ENCODE data around the gene SPATA31D1. TPM values are rescaled to one million over a fixed set of nuclear protein-coding genes. Genes with fewer than 3 reads are reported as not detected.
"Not testable (repeated sequence)": the region's sequence is repeated elsewhere in the genome, so short reads cannot be mapped to it uniquely, and the experiment has no call there.

The SPATA31D1 gene
- polyA plus RNA-seq (2013), result not detected in 2 replicates

GRCh38 chr9:81988472-81988871, at the start of gene SPATA31D1:
Gene SPATA31D1, plus strand, starts transcription at chr9:81988772. Its CDS starts 47 bp downstream, at chr9:81988819.
- not testable (repeated sequence) for H2BK5ac ChIP-seq (ENCODE audit: low read depth, low read length, poor library complexity); H2BK12ac ChIP-seq (ENCODE audit: low read length); H3K4me1 ChIP-seq (ENCODE audit: control insufficient read depth in 1 of 2, insufficient read depth in 2 of 2, low read length in 2 of 2); H4K8ac ChIP-seq (ENCODE audit: low read depth, low read length); H3K9me3 ChIP-seq (ENCODE audit: insufficient read depth, low read depth, low read length); H4K12ac ChIP-seq (ENCODE audit: low read depth, low read length); H3K27me3 ChIP-seq (ENCODE audit: insufficient read depth, low read length); H3K4me2 ChIP-seq (ENCODE audit: low read length); H3K14ac ChIP-seq (ENCODE audit: low read length); H3K79me2 ChIP-seq (ENCODE audit: control insufficient read depth, insufficient read depth, low read length, poor library complexity); H3K4me3 ChIP-seq (ENCODE audit: low read depth, low read length); H2BK120ac ChIP-seq (ENCODE audit: insufficient read depth, low read length, poor library complexity); H3K36me3 ChIP-seq (ENCODE audit: control insufficient read depth in 1 of 2, insufficient read depth in 2 of 2, low read length in 2 of 2); H3K4ac ChIP-seq (ENCODE audit: low read depth, low read length); H4K91ac ChIP-seq (ENCODE audit: low read depth, low read length); H3K79me1 ChIP-seq (ENCODE audit: low read length); H3K18ac ChIP-seq (ENCODE audit: low read length); H3K23ac ChIP-seq (ENCODE audit: low read length); DNase-seq; H3K9ac ChIP-seq (ENCODE audit: low read length); H2AK5ac ChIP-seq (ENCODE audit: low read length); H2AFZ ChIP-seq (ENCODE audit: insufficient read depth, low read length, poor library complexity); H3K27ac ChIP-seq (ENCODE audit: low read depth, low read length)
- WGBS (ENCODE audit: extremely low coverage, insufficient coverage, insufficient read length), result no CpG with 5 or more reads among the region's 1 CpG

GRCh38 chr9:81943393-81943792, 45.2 kb upstream of the SPATA31D1 start, which contains the start of gene SPATA31D3:
Gene SPATA31D3, plus strand, starts transcription at chr9:81943500. Its CDS starts 86 bp downstream, at chr9:81943586.
- H4K8ac ChIP-seq (ENCODE audit: low read depth, low read length); H3K9ac ChIP-seq (ENCODE audit: low read length); H3K9me3 ChIP-seq (ENCODE audit: insufficient read depth, low read depth, low read length); H2BK12ac ChIP-seq (ENCODE audit: low read length); H3K27me3 ChIP-seq (ENCODE audit: insufficient read depth, low read length); H3K27ac ChIP-seq (ENCODE audit: low read depth, low read length); H3K79me1 ChIP-seq (ENCODE audit: low read length); H3K4ac ChIP-seq (ENCODE audit: low read depth, low read length); H3K4me2 ChIP-seq (ENCODE audit: low read length); H3K36me3 ChIP-seq (ENCODE audit: control insufficient read depth in 1 of 2, insufficient read depth in 2 of 2, low read length in 2 of 2); H3K23ac ChIP-seq (ENCODE audit: low read length); H3K14ac ChIP-seq (ENCODE audit: low read length); H4K12ac ChIP-seq (ENCODE audit: low read depth, low read length); H2BK5ac ChIP-seq (ENCODE audit: low read depth, low read length, poor library complexity); H2AFZ ChIP-seq (ENCODE audit: insufficient read depth, low read length, poor library complexity); DNase-seq; H3K79me2 ChIP-seq (ENCODE audit: control insufficient read depth, insufficient read depth, low read length, poor library complexity); H4K91ac ChIP-seq (ENCODE audit: low read depth, low read length); H2BK120ac ChIP-seq (ENCODE audit: insufficient read depth, low read length, poor library complexity); H2AK5ac ChIP-seq (ENCODE audit: low read length); H3K18ac ChIP-seq (ENCODE audit: low read length); H3K4me3 ChIP-seq (ENCODE audit: low read depth, low read length); H3K4me1 ChIP-seq (ENCODE audit: control insufficient read depth in 1 of 2, insufficient read depth in 2 of 2, low read length in 2 of 2): not testable (repeated sequence)
- no CpG with 5 or more reads among the region's 2 CpGs for WGBS (ENCODE audit: extremely low coverage, insufficient coverage, insufficient read length)

GRCh38 chr9:81948650-81949049, 39.9 kb upstream of the SPATA31D1 start:
- not testable (repeated sequence) for H3K27me3 ChIP-seq (ENCODE audit: insufficient read depth, low read length); H2AK5ac ChIP-seq (ENCODE audit: low read length); DNase-seq; H4K91ac ChIP-seq (ENCODE audit: low read depth, low read length); H3K23ac ChIP-seq (ENCODE audit: low read length); H3K9ac ChIP-seq (ENCODE audit: low read length); H3K27ac ChIP-seq (ENCODE audit: low read depth, low read length); H4K8ac ChIP-seq (ENCODE audit: low read depth, low read length); H2BK12ac ChIP-seq (ENCODE audit: low read length); H2AFZ ChIP-seq (ENCODE audit: insufficient read depth, low read length, poor library complexity); H3K4me1 ChIP-seq (ENCODE audit: control insufficient read depth in 1 of 2, insufficient read depth in 2 of 2, low read length in 2 of 2); H2BK120ac ChIP-seq (ENCODE audit: insufficient read depth, low read length, poor library complexity); H4K12ac ChIP-seq (ENCODE audit: low read depth, low read length); H3K4me3 ChIP-seq (ENCODE audit: low read depth, low read length); H3K14ac ChIP-seq (ENCODE audit: low read length); H3K4ac ChIP-seq (ENCODE audit: low read depth, low read length); H3K9me3 ChIP-seq (ENCODE audit: insufficient read depth, low read depth, low read length); H3K79me1 ChIP-seq (ENCODE audit: low read length); H3K18ac ChIP-seq (ENCODE audit: low read length); H3K4me2 ChIP-seq (ENCODE audit: low read length); H3K79me2 ChIP-seq (ENCODE audit: control insufficient read depth, insufficient read depth, low read length, poor library complexity); H2BK5ac ChIP-seq (ENCODE audit: low read depth, low read length, poor library complexity); H3K36me3 ChIP-seq (ENCODE audit: control insufficient read depth in 1 of 2, insufficient read depth in 2 of 2, low read length in 2 of 2)
- WGBS (ENCODE audit: extremely low coverage, insufficient coverage, insufficient read length), result no CpG with 5 or more reads among the region's 3 CpGs

GRCh38 chr9:81953096-81953495, 35.5 kb upstream of the SPATA31D1 start:
- H3K14ac ChIP-seq (ENCODE audit: low read length), result no peak overlapping the region
- no peak overlapping the region for H2BK5ac ChIP-seq (ENCODE audit: low read depth, low read length, poor library complexity)
- no peak overlapping the region for H2BK12ac ChIP-seq (ENCODE audit: low read length)
- no peak overlapping the region for H4K8ac ChIP-seq (ENCODE audit: low read depth, low read length)
- no peaks in the 10 kb centered on the region for H3K79me2 ChIP-seq (ENCODE audit: control insufficient read depth, insufficient read depth, low read length, poor library complexity)
- no peaks in the 10 kb centered on the region for H3K27me3 ChIP-seq (ENCODE audit: insufficient read depth, low read length)
- no peak overlapping the region for H2AFZ ChIP-seq (ENCODE audit: insufficient read depth, low read length, poor library complexity)
- H3K9ac ChIP-seq (ENCODE audit: low read length), result no peak overlapping the region
- H3K36me3 ChIP-seq (ENCODE audit: control insufficient read depth in 1 of 2, insufficient read depth in 2 of 2, low read length in 2 of 2), result no peaks in the 10 kb centered on the region
- WGBS (ENCODE audit: extremely low coverage, insufficient coverage, insufficient read length), result no CpG with 5 or more reads among the region's 1 CpG
- no peak for DNase-seq
- H2BK120ac ChIP-seq (ENCODE audit: insufficient read depth, low read length, poor library complexity), result no peak overlapping the region
- H3K23ac ChIP-seq (ENCODE audit: low read length), result no peak overlapping the region
- no peaks in the 10 kb centered on the region for H3K4me1 ChIP-seq (ENCODE audit: control insufficient read depth in 1 of 2, insufficient read depth in 2 of 2, low read length in 2 of 2)
- H3K9me3 ChIP-seq (ENCODE audit: insufficient read depth, low read depth, low read length), result peaks cover 3% of the 10 kb centered on the region
- H3K27ac ChIP-seq (ENCODE audit: low read depth, low read length), result no peak overlapping the region
- H2AK5ac ChIP-seq (ENCODE audit: low read length), result no peak overlapping the region
- no peaks in the 10 kb centered on the region for H3K79me1 ChIP-seq (ENCODE audit: low read length)
- H3K4ac ChIP-seq (ENCODE audit: low read depth, low read length), result no peak overlapping the region
- no peak overlapping the region for H4K91ac ChIP-seq (ENCODE audit: low read depth, low read length)
- no peak overlapping the region for H3K4me3 ChIP-seq (ENCODE audit: low read depth, low read length)
- no peak overlapping the region for H3K4me2 ChIP-seq (ENCODE audit: low read length)
- H4K12ac ChIP-seq (ENCODE audit: low read depth, low read length), result no peak overlapping the region
- no peak overlapping the region for H3K18ac ChIP-seq (ENCODE audit: low read length)

Measured in trophoblast cell (in vitro differentiated cells and primary cell).